Epithelial cell of esophagus (primary cell): Measurements from ENCODE around the gene DHX32.
"Not testable (repeated sequence)": the region's sequence is repeated elsewhere in the genome, so short reads cannot be mapped to it uniquely, and the experiment has no call there.

ENCODE experiments used
- DNase-seq: peaks from one replicate; pipeline ENCODE4 v3.0.0; 2010; ENCODE audit warnings: low read depth
- H3K4me3 ChIP-seq: 2 replicates; pipeline ENCODE4 v1.5.1; 2011; ENCODE audit warnings: mild to moderate bottlenecking, low read length, control low read depth
- CTCF ChIP-seq: IDR thresholded peaks from 2 replicates; pipeline ENCODE4 v1.5.1; 2011; ENCODE audit warnings: low read depth, mild to moderate bottlenecking, low read length, control low read depth, inconsistent platforms; ENCODE audit not compliant: insufficient read depth; ENCODE audit errors: missing control alignments

Gene DHX32

GRCh38 chr10:125881192-125881591 lies at the start of gene DHX32:
DHX32 (minus strand) TSS chr10:125881292; CDS start chr10:125880824, 468 bp downstream.
- TF ChIP-seq CTCF = no peak
- DNase-seq = no peak
- no peak within 1 kb of the TSS for H3K4me3 ChIP-seq

- no peak for TF ChIP-seq CTCF
- DNase-seq = no peak
- H3K4me3 ChIP-seq = no peak overlapping the region
Measured at GRCh38 chr10:125929618-125930017, 48.5 kb upstream of the DHX32 start.

GRCh38 chr10:125928928-125929585 lies 48.0 kb upstream of the DHX32 start:
- no peak for DNase-seq
- no peak for TF ChIP-seq CTCF
- no peak overlapping the region for H3K4me3 ChIP-seq

- H3K4me3 ChIP-seq = not testable (repeated sequence)
- peak; percentile 9 for DNase-seq
Measured at GRCh38 chr10:125927265-125927664, 46.2 kb upstream of the DHX32 start.

- H3K4me3 ChIP-seq = no peak overlapping the region
- no peak for TF ChIP-seq CTCF
- no peak for DNase-seq
Measured at GRCh38 chr10:125926247-125926646, 45.2 kb upstream of the DHX32 start.

- no peak for TF ChIP-seq CTCF
- H3K4me3 ChIP-seq = no peak overlapping the region
- DNase-seq = no peak
Measured at GRCh38 chr10:125925262-125925834, 44.3 kb upstream of the DHX32 start.

- H3K4me3 ChIP-seq, DNase-seq: not testable (repeated sequence)
Measured at GRCh38 chr10:125921643-125922306, 40.7 kb upstream of the DHX32 start.

- H3K4me3 ChIP-seq, DNase-seq: not testable (repeated sequence)
Measured at GRCh38 chr10:125917704-125918361, 36.7 kb upstream of the DHX32 start.
